ENCODE data around the gene RNF208.

RNF208 gene

GRCh38 chr9:137216188-137216965, 5.7 kb downstream of the RNF208 start:
- Histone ChIP-seq H3K36me3 (ENCODE audit: control insufficient read depth in 2 of 2, insufficient read depth in 2 of 2, low read length in 2 of 2) (no peaks in the 10 kb centered on the region), H3K9me3 (ENCODE audit: control insufficient read depth in 2 of 2, low read length in 2 of 2) (no peaks in the 10 kb centered on the region), H3K27me3 (ENCODE audit: control insufficient read depth in 1 of 2, insufficient read depth in 2 of 2, low read length in 2 of 2) (no peaks in the 10 kb centered on the region), H3K4me1 (ENCODE audit: control insufficient read depth, insufficient read depth, low read length) (peaks cover under 1% of the 10 kb centered on the region), H3K9ac (ENCODE audit: low read length in 2 of 2) (no peak overlapping the region), H3K4me3 (ENCODE audit: low read length in 2 of 2) (no peak overlapping the region), H3K27ac (ENCODE audit: low read length) (no peak overlapping the region)

GRCh38 chr9:137215196-137215986, 6.6 kb downstream of the RNF208 start:
- H3K27me3 ChIP-seq (ENCODE audit: control insufficient read depth in 1 of 2, insufficient read depth in 2 of 2, low read length in 2 of 2): no peaks in the 10 kb centered on the region
- H3K36me3 ChIP-seq (ENCODE audit: control insufficient read depth in 2 of 2, insufficient read depth in 2 of 2, low read length in 2 of 2): no peaks in the 10 kb centered on the region
- no peak overlapping the region for H3K4me3 ChIP-seq (ENCODE audit: low read length in 2 of 2)
- no peak overlapping the region for H3K9ac ChIP-seq (ENCODE audit: low read length in 2 of 2)
- H3K4me1 ChIP-seq (ENCODE audit: control insufficient read depth, insufficient read depth, low read length): no peaks in the 10 kb centered on the region
- no peaks in the 10 kb centered on the region for H3K9me3 ChIP-seq (ENCODE audit: control insufficient read depth in 2 of 2, low read length in 2 of 2)
- no peak overlapping the region for H3K27ac ChIP-seq (ENCODE audit: low read length)

DNA sequence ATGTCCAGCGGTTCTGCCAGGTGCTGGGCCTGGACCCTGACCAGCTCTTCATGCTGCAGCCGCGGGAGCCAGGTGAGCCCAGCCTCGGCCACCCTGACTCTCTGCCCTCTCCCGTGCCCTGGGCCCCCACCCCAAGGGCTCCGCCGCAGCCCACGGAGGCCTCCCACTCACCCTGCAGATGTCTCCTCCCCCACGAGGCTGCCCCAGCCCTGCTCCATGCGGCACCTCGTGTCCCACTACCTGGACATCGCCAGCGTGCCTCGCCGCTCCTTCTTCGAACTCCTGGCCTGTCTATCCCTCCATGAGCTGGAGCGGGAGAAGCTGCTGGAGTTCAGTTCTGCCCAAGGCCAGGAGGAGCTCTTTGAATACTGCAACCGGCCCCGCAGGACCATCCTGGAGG, 7.4 kb downstream of the RNF208 start:
- no peaks in the 10 kb centered on the region for H3K9me3 ChIP-seq (ENCODE audit: control insufficient read depth in 2 of 2, low read length in 2 of 2)
- H3K4me3 ChIP-seq (ENCODE audit: low read length in 2 of 2): no peak overlapping the region
- no peaks in the 10 kb centered on the region for H3K27me3 ChIP-seq (ENCODE audit: control insufficient read depth in 1 of 2, insufficient read depth in 2 of 2, low read length in 2 of 2)

GRCh38 chr9:137213160-137214060, 8.6 kb downstream of the RNF208 start:
- no peaks in the 10 kb centered on the region for H3K9me3 ChIP-seq (ENCODE audit: control insufficient read depth in 2 of 2, low read length in 2 of 2)
- H3K4me1 ChIP-seq (ENCODE audit: control insufficient read depth, insufficient read depth, low read length): no peaks in the 10 kb centered on the region
- no peak overlapping the region for H3K4me3 ChIP-seq (ENCODE audit: low read length in 2 of 2)
- no peaks in the 10 kb centered on the region for H3K27me3 ChIP-seq (ENCODE audit: control insufficient read depth in 1 of 2, insufficient read depth in 2 of 2, low read length in 2 of 2)
- H3K9ac ChIP-seq (ENCODE audit: low read length in 2 of 2): no peak overlapping the region
- H3K27ac ChIP-seq (ENCODE audit: low read length): no peak overlapping the region
- H3K36me3 ChIP-seq (ENCODE audit: control insufficient read depth in 2 of 2, insufficient read depth in 2 of 2, low read length in 2 of 2): no peaks in the 10 kb centered on the region

More for the DNA sequence above, 7.4 kb downstream of the RNF208 start:
- Histone ChIP-seq H3K9ac (ENCODE audit: low read length in 2 of 2) (no peak overlapping the region), H3K36me3 (ENCODE audit: control insufficient read depth in 2 of 2, insufficient read depth in 2 of 2, low read length in 2 of 2) (no peaks in the 10 kb centered on the region), H3K4me1 (ENCODE audit: control insufficient read depth, insufficient read depth, low read length) (no peaks in the 10 kb centered on the region), H3K27ac (ENCODE audit: low read length) (no peak overlapping the region)

GRCh38 chr9:137212520-137212919, 9.5 kb downstream of the RNF208 start:
- no peak overlapping the region for H3K27ac ChIP-seq (ENCODE audit: low read length)
- no peaks in the 10 kb centered on the region for H3K4me1 ChIP-seq (ENCODE audit: control insufficient read depth, insufficient read depth, low read length)
- no peak overlapping the region for H3K9ac ChIP-seq (ENCODE audit: low read length in 2 of 2)
- H3K27me3 ChIP-seq (ENCODE audit: control insufficient read depth in 1 of 2, insufficient read depth in 2 of 2, low read length in 2 of 2): no peaks in the 10 kb centered on the region
- no peaks in the 10 kb centered on the region for H3K9me3 ChIP-seq (ENCODE audit: control insufficient read depth in 2 of 2, low read length in 2 of 2)
- H3K4me3 ChIP-seq (ENCODE audit: low read length in 2 of 2): no peak overlapping the region
- no peaks in the 10 kb centered on the region for H3K36me3 ChIP-seq (ENCODE audit: control insufficient read depth in 2 of 2, insufficient read depth in 2 of 2, low read length in 2 of 2)

GRCh38 chr9:137211532-137211931, 10.5 kb downstream of the RNF208 start:
- Histone ChIP-seq H3K4me1 (ENCODE audit: control insufficient read depth, insufficient read depth, low read length) (peaks cover 3% of the 10 kb centered on the region), H3K27ac (ENCODE audit: low read length) (no peak overlapping the region), H3K9me3 (ENCODE audit: control insufficient read depth in 2 of 2, low read length in 2 of 2) (no peaks in the 10 kb centered on the region), H3K4me3 (ENCODE audit: low read length in 2 of 2) (no peak overlapping the region), H3K36me3 (ENCODE audit: control insufficient read depth in 2 of 2, insufficient read depth in 2 of 2, low read length in 2 of 2) (no peaks in the 10 kb centered on the region), H3K27me3 (ENCODE audit: control insufficient read depth in 1 of 2, insufficient read depth in 2 of 2, low read length in 2 of 2) (no peaks in the 10 kb centered on the region), H3K9ac (ENCODE audit: low read length in 2 of 2) (no peak overlapping the region)

- Histone ChIP-seq H3K27ac (ENCODE audit: low read length) (no peak overlapping the region), H3K27me3 (ENCODE audit: control insufficient read depth in 1 of 2, insufficient read depth in 2 of 2, low read length in 2 of 2) (no peaks in the 10 kb centered on the region), H3K4me1 (ENCODE audit: control insufficient read depth, insufficient read depth, low read length) (peaks cover 33% of the 10 kb centered on the region), H3K9ac (ENCODE audit: low read length in 2 of 2) (peak overlapping the region in 1 of 2 donors; percentile 2), H3K9me3 (ENCODE audit: control insufficient read depth in 2 of 2, low read length in 2 of 2) (no peaks in the 10 kb centered on the region), H3K4me3 (ENCODE audit: low read length in 2 of 2) (peak overlapping the region in 1 of 2 donors; percentile 99), H3K36me3 (ENCODE audit: control insufficient read depth in 2 of 2, insufficient read depth in 2 of 2, low read length in 2 of 2) (no peaks in the 10 kb centered on the region)
Observed at GRCh38 chr9:137206602-137207001, 15.4 kb downstream of the RNF208 start.

DNA sequence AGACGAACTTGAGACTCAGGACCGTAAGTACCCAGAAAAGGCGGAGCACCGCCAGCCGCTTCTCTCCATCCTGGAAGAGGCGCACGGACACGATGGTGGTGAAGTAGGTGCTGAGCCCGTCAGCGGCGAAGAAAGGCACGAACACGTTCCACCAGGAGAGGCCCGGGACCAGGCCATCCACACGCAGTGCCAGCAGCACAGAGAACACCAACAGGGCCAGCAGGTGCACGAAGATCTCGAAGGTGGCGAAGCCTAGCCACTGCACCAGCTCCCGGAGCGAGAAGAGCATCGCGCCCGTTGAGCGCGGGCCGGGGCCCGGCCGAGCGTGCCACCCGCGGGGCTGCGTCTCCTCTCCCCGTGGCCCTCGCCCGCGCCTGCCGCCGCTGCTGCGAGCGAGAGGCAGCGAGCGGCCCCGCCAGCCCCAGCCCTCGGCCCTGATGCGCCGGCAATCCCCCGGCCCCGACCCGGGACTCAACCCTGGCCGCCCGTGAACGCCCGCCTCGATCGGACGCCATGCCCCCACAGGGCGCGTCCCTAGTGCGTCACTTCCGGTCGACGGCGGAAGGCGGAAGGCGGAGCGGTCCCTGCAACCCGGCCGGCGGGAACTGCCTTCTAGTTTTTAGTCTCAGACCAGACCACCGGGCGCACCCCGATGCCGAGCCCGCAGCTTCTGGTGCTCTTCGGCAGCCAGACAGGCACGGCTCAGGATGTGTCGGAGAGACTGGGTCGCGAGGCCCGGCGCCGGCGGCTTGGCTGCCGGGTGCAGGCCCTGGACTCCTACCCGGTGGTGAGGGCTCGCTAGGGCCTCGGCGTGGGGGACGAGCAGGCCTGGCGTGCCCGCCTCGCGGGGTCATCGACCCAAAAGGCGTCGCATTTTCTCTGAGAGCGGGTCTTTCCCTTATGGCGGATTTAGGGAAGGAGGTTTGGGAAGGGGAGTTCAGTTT, 16.6 kb downstream of the RNF208 start, which contains the start of the genes NDOR1 and TMEM203:
NDOR1 (plus strand) TSS at position 575 of the 944 bp plus-strand sequence; CDS start at position 653, 78 bp downstream.
TMEM203 (minus strand) TSS at position 523 of the 944 bp plus-strand sequence; CDS start at position 289, 234 bp downstream.
- Histone ChIP-seq H3K9ac (ENCODE audit: low read length in 2 of 2) (peak within 1 kb of the TSS; percentile 80 to 94), H3K36me3 (ENCODE audit: control insufficient read depth in 2 of 2, insufficient read depth in 2 of 2, low read length in 2 of 2) (no peaks in the 10 kb centered on the region), H3K9me3 (ENCODE audit: control insufficient read depth in 2 of 2, low read length in 2 of 2) (no peaks in the 10 kb centered on the region), H3K4me3 (ENCODE audit: low read length in 2 of 2) (peak within 1 kb of the TSS; percentile 95 to 99), H3K4me1 (ENCODE audit: control insufficient read depth, insufficient read depth, low read length) (peaks cover 41% of the 10 kb centered on the region), H3K27me3 (ENCODE audit: control insufficient read depth in 1 of 2, insufficient read depth in 2 of 2, low read length in 2 of 2) (no peaks in the 10 kb centered on the region), H3K27ac (ENCODE audit: low read length) (peak within 1 kb of the TSS; percentile 70)

- H3K27me3 ChIP-seq (ENCODE audit: control insufficient read depth in 1 of 2, insufficient read depth in 2 of 2, low read length in 2 of 2): no peaks in the 10 kb centered on the region
- H3K9me3 ChIP-seq (ENCODE audit: control insufficient read depth in 2 of 2, low read length in 2 of 2): no peaks in the 10 kb centered on the region
- peak overlapping the region; percentile 95 to 99 for H3K4me3 ChIP-seq (ENCODE audit: low read length in 2 of 2)
- H3K27ac ChIP-seq (ENCODE audit: low read length): peak overlapping the region; percentile 70
- peak overlapping the region; percentile 80 to 94 for H3K9ac ChIP-seq (ENCODE audit: low read length in 2 of 2)
- peaks cover 42% of the 10 kb centered on the region for H3K4me1 ChIP-seq (ENCODE audit: control insufficient read depth, insufficient read depth, low read length)
- H3K36me3 ChIP-seq (ENCODE audit: control insufficient read depth in 2 of 2, insufficient read depth in 2 of 2, low read length in 2 of 2): no peaks in the 10 kb centered on the region
Observed at GRCh38 chr9:137204731-137205125, 17.3 kb downstream of the RNF208 start.

Data from stomach smooth muscle (tissue), 2 donors.